Liver (tissue), 9 donors: ENCODE results near the gene ZNF714. TPM values are rescaled to one million over a fixed set of nuclear protein-coding genes. Genes with fewer than 3 reads are reported as not detected.

Experiments used
- DNase-seq: peaks from one replicate; pipeline ENCODE4 v3.0.0-alpha.2; 2017; ENCODE audit warnings: low spot score
- H3K27ac ChIP-seq, 2 donors: one replicate each; pipeline ENCODE4 v1.7.0; 2013; ENCODE audit warnings: inconsistent platforms in 2 of 2, low read length in 2 of 2, control low read depth in 1 of 2, low read depth in 1 of 2, mild to moderate bottlenecking in 1 of 2
- H3K27me3 ChIP-seq, 4 donors: one replicate each; pipeline versions ENCODE4 v1.6.1 to v1.7.0; 2013; ENCODE audit warnings: low read length in 3 of 4, inconsistent platforms in 1 of 4, mild to moderate bottlenecking in 1 of 4, moderate library complexity in 1 of 4; ENCODE audit not compliant: control insufficient read depth in 4 of 4, insufficient read depth in 4 of 4
- H3K36me3 ChIP-seq, 4 donors: one replicate each; pipeline versions ENCODE4 v1.6.1 to v1.7.0; 2013; ENCODE audit warnings: low read length in 3 of 4, mild to moderate bottlenecking in 3 of 4, low read depth in 1 of 4, moderate library complexity in 1 of 4; ENCODE audit not compliant: control insufficient read depth in 4 of 4, insufficient read depth in 3 of 4
- H3K4me1 ChIP-seq, 4 donors: one replicate each; pipeline versions ENCODE4 v1.6.1 to v1.7.0; 2013; ENCODE audit warnings: low read length in 3 of 4, mild to moderate bottlenecking in 3 of 4, moderate library complexity in 1 of 4; ENCODE audit not compliant: control insufficient read depth in 4 of 4, insufficient read depth in 4 of 4
- H3K4me3 ChIP-seq, 3 donors: one replicate each; pipeline versions ENCODE4 v1.6.1 to v1.7.0; 2013; ENCODE audit warnings: low read length in 3 of 3, control low read depth in 1 of 3, low read depth in 1 of 3, mild to moderate bottlenecking in 1 of 3
- H3K9ac ChIP-seq, 2 donors: one replicate each; pipeline ENCODE4 v1.7.0; 2013; ENCODE audit warnings: low read length in 2 of 2, mild to moderate bottlenecking in 2 of 2, moderate library complexity in 2 of 2, control low read depth in 1 of 2, low read depth in 1 of 2
- H3K9me3 ChIP-seq, 4 donors: one replicate each; pipeline versions ENCODE4 v1.6.1 to v1.7.0; 2013; ENCODE audit warnings: low read length in 3 of 4; ENCODE audit not compliant: control insufficient read depth in 4 of 4
- EGR1 ChIP-seq, 2 donors: IDR thresholded peaks; 2 replicates each; pipeline ENCODE4 v1.6.1; 2016 to 2018; ENCODE audit warnings: antibody characterized with exemption in 2 of 2, low read depth in 2 of 2
- FOXA1 ChIP-seq: IDR thresholded peaks from 2 replicates; pipeline ENCODE4 v1.6.1; 2016; ENCODE audit warnings: antibody characterized with exemption
- FOXA2 ChIP-seq: IDR thresholded peaks from 2 replicates; pipeline ENCODE4 v1.6.1; 2016; ENCODE audit warnings: antibody characterized with exemption
- GABPA ChIP-seq, 2 donors: IDR thresholded peaks in 1 of 2; conservative IDR thresholded peaks in 1 of 2; 2 replicates each; pipeline ENCODE4 v1.6.1; 2016; ENCODE audit warnings: antibody characterized with exemption in 2 of 2, mild to moderate bottlenecking in 1 of 2, moderate library complexity in 1 of 2
- HNF4A ChIP-seq, 2 donors: conservative IDR thresholded peaks; 2 replicates each; pipeline ENCODE4 v1.6.1; 2016; ENCODE audit warnings: antibody characterized with exemption in 2 of 2, mild to moderate bottlenecking in 2 of 2
- HNF4G ChIP-seq: IDR thresholded peaks from 2 replicates; pipeline ENCODE4 v1.6.1; 2016; ENCODE audit warnings: antibody characterized with exemption
- JUND ChIP-seq, 2 donors: IDR thresholded peaks; 2 replicates each; pipeline ENCODE4 v1.6.1; 2016; ENCODE audit warnings: antibody characterized with exemption in 2 of 2
- NR2F2 ChIP-seq: IDR thresholded peaks from 2 replicates; pipeline ENCODE4 v1.6.1; 2016; ENCODE audit warnings: antibody characterized with exemption
- RAD21 ChIP-seq, 2 donors: IDR thresholded peaks; 2 replicates each; pipeline ENCODE4 v1.6.1; 2016; ENCODE audit warnings: antibody characterized with exemption in 2 of 2, mild to moderate bottlenecking in 2 of 2
- RXRA ChIP-seq, 2 donors: IDR thresholded peaks; 2 replicates each; pipeline ENCODE4 v1.6.1; 2017 to 2018; ENCODE audit warnings: antibody characterized with exemption in 2 of 2, mild to moderate bottlenecking in 1 of 2
- SP1 ChIP-seq: IDR thresholded peaks from 2 replicates; pipeline ENCODE4 v1.6.1; 2018; ENCODE audit warnings: antibody characterized with exemption, mild to moderate bottlenecking
- TAF1 ChIP-seq: conservative IDR thresholded peaks from 2 replicates; pipeline ENCODE4 v1.6.1; 2016; ENCODE audit warnings: antibody characterized with exemption, mild to moderate bottlenecking
- YY1 ChIP-seq: IDR thresholded peaks from 2 replicates; pipeline ENCODE4 v1.6.1; 2016; ENCODE audit warnings: antibody characterized with exemption, mild to moderate bottlenecking
- polyA plus RNA-seq, 2 donors: library from polyadenylated mRNA; stranded (reverse) in 1 of 2; unstranded in 1 of 2; fragments of 200-250 nt in 1 of 2; fragments of >200 nt in 1 of 2; fragmentation: Nextera tagmentation in 1 of 2; extraction: Ambion mirVana in 1 of 2; gene quantifications; one replicate each; pipeline versions ENCODE4 v1.2.1 to v1.2.3, GENCODE V29; 2013 to 2015
- total RNA-seq, 2 donors: library from RNA; depleted of rRNA; stranded (reverse); fragments of >200 nt; gene quantifications; one replicate each; pipeline ENCODE4 v1.2.3, GENCODE V29; 2014
- TF ChIP-seq, protein P1 (sequence below): IDR thresholded peaks from 2 replicates; pipeline ENCODE4 v1.6.1; 2016; ENCODE audit warnings: antibody characterized with exemption
- TF ChIP-seq, protein P2 (sequence below): IDR thresholded peaks from 2 replicates; pipeline ENCODE4 v1.6.1; 2016; ENCODE audit warnings: antibody characterized with exemption
- TF ChIP-seq, protein P3 (sequence below): IDR thresholded peaks from 2 replicates; pipeline ENCODE4 v1.6.1; 2016; ENCODE audit warnings: antibody characterized with exemption, mild to moderate bottlenecking
- TF ChIP-seq, protein P4 (sequence below): IDR thresholded peaks from 2 replicates; pipeline ENCODE4 v1.6.1; 2016; ENCODE audit warnings: antibody characterized with exemption
- TF ChIP-seq, protein P5 (sequence below): fragments of 150-350 bp; IDR thresholded peaks from 2 replicates; pipeline ENCODE4 v1.5.1; 2017; ENCODE audit warnings: improper control_type of control experiment, low read depth, low read length; ENCODE audit not compliant: missing input control
- donor health status: healthy.
- donor health status: healthy.
- donor health status: healthy.
- donor health status: healthy.
- donor health status: healthy.

ZNF714 gene
- total and polyA plus RNA-seq, 4 donors = 0.22 to 4.7 (median 0.81) TPM

DNA sequence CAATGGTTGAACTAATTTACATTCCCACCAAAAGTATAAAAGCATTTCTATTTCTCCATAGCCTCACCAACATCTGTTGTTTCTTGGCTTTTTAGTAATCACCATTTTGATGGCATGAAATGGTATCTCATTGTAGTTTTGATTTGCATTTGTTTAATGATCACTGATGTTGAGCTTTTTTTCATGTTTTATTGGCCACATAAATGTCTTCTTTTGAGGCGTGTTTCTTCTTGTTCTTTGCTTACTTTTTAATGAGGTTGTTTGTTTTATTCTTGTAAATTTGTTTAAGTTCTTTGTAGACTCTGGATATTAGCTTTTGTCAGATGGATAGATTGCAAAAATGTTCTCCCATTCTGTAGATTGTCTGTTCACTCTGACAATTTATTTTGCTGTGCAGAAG, 28.2 kb downstream of the ZNF714 start (continued):
- TF ChIP-seq GABPA (IDR thresholded peaks at IDR 0.05 in 1 of 2, conservative IDR thresholded peaks at IDR 0.05 in 1 of 2) (no peak), RAD21 (IDR thresholded peaks at IDR 0.05) (no peak), EGR1 (IDR thresholded peaks at IDR 0.05; ENCODE audit: low read depth in 2 of 2) (no peak)
- TF ChIP-seq, protein P1, sequence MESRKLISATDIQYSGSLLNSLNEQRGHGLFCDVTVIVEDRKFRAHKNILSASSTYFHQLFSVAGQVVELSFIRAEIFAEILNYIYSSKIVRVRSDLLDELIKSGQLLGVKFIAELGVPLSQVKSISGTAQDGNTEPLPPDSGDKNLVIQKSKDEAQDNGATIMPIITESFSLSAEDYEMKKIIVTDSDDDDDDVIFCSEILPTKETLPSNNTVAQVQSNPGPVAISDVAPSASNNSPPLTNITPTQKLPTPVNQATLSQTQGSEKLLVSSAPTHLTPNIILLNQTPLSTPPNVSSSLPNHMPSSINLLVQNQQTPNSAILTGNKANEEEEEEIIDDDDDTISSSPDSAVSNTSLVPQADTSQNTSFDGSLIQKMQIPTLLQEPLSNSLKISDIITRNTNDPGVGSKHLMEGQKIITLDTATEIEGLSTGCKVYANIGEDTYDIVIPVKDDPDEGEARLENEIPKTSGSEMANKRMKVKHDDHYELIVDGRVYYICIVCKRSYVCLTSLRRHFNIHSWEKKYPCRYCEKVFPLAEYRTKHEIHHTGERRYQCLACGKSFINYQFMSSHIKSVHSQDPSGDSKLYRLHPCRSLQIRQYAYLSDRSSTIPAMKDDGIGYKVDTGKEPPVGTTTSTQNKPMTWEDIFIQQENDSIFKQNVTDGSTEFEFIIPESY = no peak

DNA sequence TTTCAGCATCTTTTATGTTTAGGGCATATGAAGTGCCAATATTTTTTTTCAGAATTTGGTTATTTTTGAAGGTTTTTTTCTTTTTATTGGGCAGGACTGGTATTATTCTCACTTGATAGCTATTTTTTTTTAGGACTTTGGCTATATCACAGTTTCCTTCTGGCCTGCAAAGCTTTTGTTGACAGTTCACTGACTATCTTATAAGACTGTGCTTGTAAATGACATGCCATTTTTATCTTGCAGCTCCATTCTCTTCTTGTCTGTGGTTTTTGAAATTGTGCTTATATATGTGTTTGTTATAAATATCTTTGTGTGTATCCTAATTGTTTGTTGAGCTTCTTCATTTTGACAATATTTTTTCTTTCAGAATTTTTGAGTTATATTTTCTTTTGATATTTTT, 33.4 kb downstream of the ZNF714 start:
- TF ChIP-seq, protein P2, sequence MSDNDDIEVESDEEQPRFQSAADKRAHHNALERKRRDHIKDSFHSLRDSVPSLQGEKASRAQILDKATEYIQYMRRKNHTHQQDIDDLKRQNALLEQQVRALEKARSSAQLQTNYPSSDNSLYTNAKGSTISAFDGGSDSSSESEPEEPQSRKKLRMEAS = no peak
- no peak for TF ChIP-seq HNF4A (conservative IDR thresholded peaks at IDR 0.05)
- TF ChIP-seq NR2F2 = no peak
- TF ChIP-seq SP1 = no peak
- TF ChIP-seq, protein P1 = no peak
- TF ChIP-seq FOXA1 = no peak
- TF ChIP-seq FOXA2 = no peak
- TF ChIP-seq, protein P3, sequence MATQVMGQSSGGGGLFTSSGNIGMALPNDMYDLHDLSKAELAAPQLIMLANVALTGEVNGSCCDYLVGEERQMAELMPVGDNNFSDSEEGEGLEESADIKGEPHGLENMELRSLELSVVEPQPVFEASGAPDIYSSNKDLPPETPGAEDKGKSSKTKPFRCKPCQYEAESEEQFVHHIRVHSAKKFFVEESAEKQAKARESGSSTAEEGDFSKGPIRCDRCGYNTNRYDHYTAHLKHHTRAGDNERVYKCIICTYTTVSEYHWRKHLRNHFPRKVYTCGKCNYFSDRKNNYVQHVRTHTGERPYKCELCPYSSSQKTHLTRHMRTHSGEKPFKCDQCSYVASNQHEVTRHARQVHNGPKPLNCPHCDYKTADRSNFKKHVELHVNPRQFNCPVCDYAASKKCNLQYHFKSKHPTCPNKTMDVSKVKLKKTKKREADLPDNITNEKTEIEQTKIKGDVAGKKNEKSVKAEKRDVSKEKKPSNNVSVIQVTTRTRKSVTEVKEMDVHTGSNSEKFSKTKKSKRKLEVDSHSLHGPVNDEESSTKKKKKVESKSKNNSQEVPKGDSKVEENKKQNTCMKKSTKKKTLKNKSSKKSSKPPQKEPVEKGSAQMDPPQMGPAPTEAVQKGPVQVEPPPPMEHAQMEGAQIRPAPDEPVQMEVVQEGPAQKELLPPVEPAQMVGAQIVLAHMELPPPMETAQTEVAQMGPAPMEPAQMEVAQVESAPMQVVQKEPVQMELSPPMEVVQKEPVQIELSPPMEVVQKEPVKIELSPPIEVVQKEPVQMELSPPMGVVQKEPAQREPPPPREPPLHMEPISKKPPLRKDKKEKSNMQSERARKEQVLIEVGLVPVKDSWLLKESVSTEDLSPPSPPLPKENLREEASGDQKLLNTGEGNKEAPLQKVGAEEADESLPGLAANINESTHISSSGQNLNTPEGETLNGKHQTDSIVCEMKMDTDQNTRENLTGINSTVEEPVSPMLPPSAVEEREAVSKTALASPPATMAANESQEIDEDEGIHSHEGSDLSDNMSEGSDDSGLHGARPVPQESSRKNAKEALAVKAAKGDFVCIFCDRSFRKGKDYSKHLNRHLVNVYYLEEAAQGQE = no peak
- TF ChIP-seq YY1 = no peak
- TF ChIP-seq RXRA (IDR thresholded peaks at IDR 0.05) = no peak
- TF ChIP-seq, protein P4, sequence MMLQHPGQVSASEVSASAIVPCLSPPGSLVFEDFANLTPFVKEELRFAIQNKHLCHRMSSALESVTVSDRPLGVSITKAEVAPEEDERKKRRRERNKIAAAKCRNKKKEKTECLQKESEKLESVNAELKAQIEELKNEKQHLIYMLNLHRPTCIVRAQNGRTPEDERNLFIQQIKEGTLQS = no peak
- no peak for TF ChIP-seq RAD21 (IDR thresholded peaks at IDR 0.05)
- TF ChIP-seq, protein P5, sequence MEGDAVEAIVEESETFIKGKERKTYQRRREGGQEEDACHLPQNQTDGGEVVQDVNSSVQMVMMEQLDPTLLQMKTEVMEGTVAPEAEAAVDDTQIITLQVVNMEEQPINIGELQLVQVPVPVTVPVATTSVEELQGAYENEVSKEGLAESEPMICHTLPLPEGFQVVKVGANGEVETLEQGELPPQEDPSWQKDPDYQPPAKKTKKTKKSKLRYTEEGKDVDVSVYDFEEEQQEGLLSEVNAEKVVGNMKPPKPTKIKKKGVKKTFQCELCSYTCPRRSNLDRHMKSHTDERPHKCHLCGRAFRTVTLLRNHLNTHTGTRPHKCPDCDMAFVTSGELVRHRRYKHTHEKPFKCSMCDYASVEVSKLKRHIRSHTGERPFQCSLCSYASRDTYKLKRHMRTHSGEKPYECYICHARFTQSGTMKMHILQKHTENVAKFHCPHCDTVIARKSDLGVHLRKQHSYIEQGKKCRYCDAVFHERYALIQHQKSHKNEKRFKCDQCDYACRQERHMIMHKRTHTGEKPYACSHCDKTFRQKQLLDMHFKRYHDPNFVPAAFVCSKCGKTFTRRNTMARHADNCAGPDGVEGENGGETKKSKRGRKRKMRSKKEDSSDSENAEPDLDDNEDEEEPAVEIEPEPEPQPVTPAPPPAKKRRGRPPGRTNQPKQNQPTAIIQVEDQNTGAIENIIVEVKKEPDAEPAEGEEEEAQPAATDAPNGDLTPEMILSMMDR = no peak
- no peak for TF ChIP-seq TAF1
- TF ChIP-seq JUND (IDR thresholded peaks at IDR 0.05) = no peak
- no peak for TF ChIP-seq HNF4G
- TF ChIP-seq EGR1 (IDR thresholded peaks at IDR 0.05; ENCODE audit: low read depth in 2 of 2) = no peak
- no peak for TF ChIP-seq GABPA (IDR thresholded peaks at IDR 0.05 in 1 of 2, conservative IDR thresholded peaks at IDR 0.05 in 1 of 2)
- H3K9ac ChIP-seq = no peak overlapping the region
- H3K27ac ChIP-seq = no peak overlapping the region
- H3K4me1 ChIP-seq = no peaks in the 10 kb centered on the region
- DNase-seq = no peak
- H3K36me3 ChIP-seq = peaks cover 0 to 3% (median 1%) of the 10 kb centered on the region in 4 donors
- H3K4me3 ChIP-seq = no peak overlapping the region
- no peaks in the 10 kb centered on the region for H3K27me3 ChIP-seq
- peaks cover 0 to 12% (median 4%) of the 10 kb centered on the region in 4 donors for H3K9me3 ChIP-seq
